Kidney (tissue), 14 donors: ENCODE results near the gene GALNT18. TPM values are rescaled to one million over a fixed set of nuclear protein-coding genes. Genes with fewer than 3 reads are reported as not detected.
A peak's percentile ranks its signal among the peaks of the same experiment; 100 is the strongest.

ENCODE experiments used
- DNase-seq, 5 donors: peaks; one replicate each; pipeline ENCODE4 v3.0.0-alpha.2; 2013 to 2020
- FAIRE-seq: peaks from 2 replicates; lab custom pipeline; 2012; peaks lifted over from hg19 to GRCh38; lab: Jason Lieb, UNC
- H3K27ac ChIP-seq, 2 donors: one replicate each; pipeline ENCODE4 v1.7.0; 2013; ENCODE audit warnings: low read depth in 2 of 2, low read length in 2 of 2, inconsistent platforms in 1 of 2
- H3K27me3 ChIP-seq: one replicate; pipeline ENCODE4 v1.7.1; 2013; ENCODE audit warnings: low read length, inconsistent platforms; ENCODE audit not compliant: control insufficient read depth, insufficient read depth
- H3K36me3 ChIP-seq, 3 donors: one replicate each; pipeline versions ENCODE4 v1.7.0 to v1.7.1; 2013; ENCODE audit warnings: low read length in 3 of 3, control low read depth in 1 of 3, inconsistent platforms in 1 of 3; ENCODE audit not compliant: insufficient read depth in 3 of 3, control insufficient read depth in 2 of 3
- H3K4me1 ChIP-seq, 3 donors: one replicate each; pipeline versions ENCODE4 v1.7.0 to v1.7.1; 2013; ENCODE audit warnings: low read length in 3 of 3, inconsistent platforms in 1 of 3, low read depth in 1 of 3; ENCODE audit not compliant: control insufficient read depth in 2 of 3, insufficient read depth in 2 of 3
- H3K4me3 ChIP-seq, 3 donors: one replicate each; pipeline versions ENCODE4 v1.7.0 to v1.8.1; 2013; ENCODE audit warnings: low read length in 3 of 3, control low read depth in 1 of 3, inconsistent platforms in 1 of 3
- H3K9ac ChIP-seq, 3 donors: one replicate each; pipeline versions ENCODE4 v1.7.0 to v1.7.1; 2013; ENCODE audit warnings: low read length in 3 of 3, control low read depth in 1 of 3, inconsistent platforms in 1 of 3
- H3K9me3 ChIP-seq, 3 donors: one replicate each; pipeline versions ENCODE4 v1.7.0 to v1.7.1; 2013; ENCODE audit warnings: low read length in 3 of 3, control low read depth in 1 of 3, inconsistent platforms in 1 of 3; ENCODE audit not compliant: control insufficient read depth in 2 of 3, insufficient read depth in 1 of 3
- intact Hi-C: fragments of 100-400 bp; cut with DNase I; formaldehyde crosslinking; loops from one replicate; pipeline ENCODE4 v1.11.1; 2022
- polyA plus RNA-seq: library from polyadenylated mRNA; stranded (reverse); fragments of 350-450 nt; fragmentation: Illumina TruSeq; extraction: RNeasy Lipid Tissue Mini Kit (QIAGEN cat#74804); gene quantifications from one replicate; pipeline ENCODE4 v1.2.3, GENCODE V29; 2014; ENCODE audit warnings: low read depth, low replicate concordance; ENCODE audit not compliant: insufficient read depth
- total RNA-seq: library from RNA; stranded (reverse); fragmentation: NEBNext Ultra II Directional; extraction: Animal tissue kit (Norgen Biotek cat#: 25700); gene quantifications from one replicate; pipeline ENCODE4 v1.2.1, GENCODE V29; 2021
- TF ChIP-seq, protein P1 (sequence below): IDR thresholded peaks from 3 replicates; pipeline ENCODE4 v1.5.1; 2012; ENCODE audit warnings: mild to moderate bottlenecking, moderate library complexity, borderline replicate concordance; ENCODE audit not compliant: insufficient read depth; ENCODE audit errors: extremely low read depth
- donor health status: control.
- donor health status: control.
- donor health status: control.
- donor health status: control.
- donor health status: control.
- donor health status: DM: yes; HTN: yes; CAD: no.
- donor health status: Normal renal cell carcinoma (clear cell type).

The GALNT18 gene
- total and polyA plus RNA-seq, 2 donors from 2014 or later = 27.2 to 42.1 TPM

- intact Hi-C loops = no loop called here
- DNase-seq = no peak
- Histone ChIP-seq H3K9ac (no peak overlapping the region), H3K27me3 (no peaks in the 10 kb centered on the region), H3K36me3 (no peaks in the 10 kb centered on the region), H3K4me3 (no peak overlapping the region), H3K4me1 (peaks cover 4 to 16% (median 4%) of the 10 kb centered on the region in 3 donors), H3K27ac (no peak overlapping the region), H3K9me3 (no peaks in the 10 kb centered on the region)
- TF ChIP-seq, protein P1, sequence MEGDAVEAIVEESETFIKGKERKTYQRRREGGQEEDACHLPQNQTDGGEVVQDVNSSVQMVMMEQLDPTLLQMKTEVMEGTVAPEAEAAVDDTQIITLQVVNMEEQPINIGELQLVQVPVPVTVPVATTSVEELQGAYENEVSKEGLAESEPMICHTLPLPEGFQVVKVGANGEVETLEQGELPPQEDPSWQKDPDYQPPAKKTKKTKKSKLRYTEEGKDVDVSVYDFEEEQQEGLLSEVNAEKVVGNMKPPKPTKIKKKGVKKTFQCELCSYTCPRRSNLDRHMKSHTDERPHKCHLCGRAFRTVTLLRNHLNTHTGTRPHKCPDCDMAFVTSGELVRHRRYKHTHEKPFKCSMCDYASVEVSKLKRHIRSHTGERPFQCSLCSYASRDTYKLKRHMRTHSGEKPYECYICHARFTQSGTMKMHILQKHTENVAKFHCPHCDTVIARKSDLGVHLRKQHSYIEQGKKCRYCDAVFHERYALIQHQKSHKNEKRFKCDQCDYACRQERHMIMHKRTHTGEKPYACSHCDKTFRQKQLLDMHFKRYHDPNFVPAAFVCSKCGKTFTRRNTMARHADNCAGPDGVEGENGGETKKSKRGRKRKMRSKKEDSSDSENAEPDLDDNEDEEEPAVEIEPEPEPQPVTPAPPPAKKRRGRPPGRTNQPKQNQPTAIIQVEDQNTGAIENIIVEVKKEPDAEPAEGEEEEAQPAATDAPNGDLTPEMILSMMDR = no peak
- no peak for FAIRE-seq
Measured at GRCh38 chr11:11348303-11348702, 273.5 kb downstream of the GALNT18 start.

DNA sequence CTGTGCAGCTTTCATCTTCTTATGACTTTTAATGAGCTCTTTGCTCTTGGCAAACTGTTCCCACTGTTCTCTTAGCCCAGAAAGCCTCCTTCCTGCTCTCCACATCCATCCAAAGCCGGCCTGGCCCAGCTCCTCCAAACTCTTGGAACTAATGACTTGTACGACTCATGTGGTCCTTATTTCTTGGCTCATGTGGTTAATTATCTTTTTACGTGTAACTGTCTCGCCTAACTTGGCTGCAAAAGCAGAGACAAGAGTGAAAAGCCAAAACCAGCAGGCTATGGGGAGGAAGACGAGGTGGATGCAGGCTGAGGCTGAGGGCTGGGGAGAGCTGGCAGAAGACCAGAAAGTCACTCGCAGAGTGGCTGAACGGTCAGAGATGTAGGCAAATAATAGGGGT is 274.2 kb downstream of the GALNT18 start:
- no peak for DNase-seq
- no peaks in the 10 kb centered on the region for H3K27me3 ChIP-seq
- intact Hi-C loops = no loop called here
- H3K36me3 ChIP-seq = no peaks in the 10 kb centered on the region
- no peak for FAIRE-seq
- H3K4me1 ChIP-seq = peaks cover 4 to 16% (median 4%) of the 10 kb centered on the region in 3 donors
- TF ChIP-seq, protein P1 = no peak
- H3K9me3 ChIP-seq = no peaks in the 10 kb centered on the region
- no peak overlapping the region for H3K9ac ChIP-seq
- H3K27ac ChIP-seq = no peak overlapping the region
- H3K4me3 ChIP-seq = no peak overlapping the region

GRCh38 chr11:11346303-11346702 is 275.5 kb downstream of the GALNT18 start:
- Histone ChIP-seq H3K4me3 (no peak overlapping the region), H3K9ac (no peak overlapping the region), H3K36me3 (no peaks in the 10 kb centered on the region), H3K27ac (no peak overlapping the region), H3K9me3 (no peaks in the 10 kb centered on the region), H3K27me3 (no peaks in the 10 kb centered on the region), H3K4me1 (peaks cover 4 to 16% (median 4%) of the 10 kb centered on the region in 3 donors)
- intact Hi-C loops = no loop called here
- TF ChIP-seq, protein P1 = no peak
- DNase-seq (peak in 2 of 5 donors; percentile 42 to 64), FAIRE-seq (no peak)

DNA sequence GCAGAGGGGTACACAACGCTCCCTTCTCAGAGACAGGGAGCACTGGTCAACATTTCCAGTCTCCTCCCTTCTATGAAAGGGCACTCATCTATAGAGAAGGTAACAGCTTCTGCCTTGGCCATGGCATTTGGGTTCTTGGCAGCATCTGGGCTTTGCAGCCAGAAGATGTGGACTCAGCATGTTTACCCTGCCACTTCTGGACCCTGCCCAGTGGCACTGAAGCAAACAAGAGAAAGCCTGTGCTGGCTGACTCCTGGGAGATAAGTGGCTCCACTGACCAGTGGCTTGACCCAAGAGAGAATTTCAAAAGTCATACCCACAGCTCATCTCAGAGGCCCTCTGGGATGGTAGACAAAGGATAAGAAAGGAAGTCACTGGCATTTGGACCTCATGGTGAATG is 276.7 kb downstream of the GALNT18 start:
- FAIRE-seq (no peak), DNase-seq (no peak)
- TF ChIP-seq, protein P1 = no peak
- no peaks in the 10 kb centered on the region for H3K27me3 ChIP-seq
- intact Hi-C loops = no loop called here
- H3K9ac ChIP-seq = no peak overlapping the region
- H3K36me3 ChIP-seq = peaks cover 0 to 6% (median 0%) of the 10 kb centered on the region in 3 donors
- H3K9me3 ChIP-seq = no peaks in the 10 kb centered on the region
- H3K4me1 ChIP-seq = peaks cover 4 to 11% (median 4%) of the 10 kb centered on the region in 3 donors
- no peak overlapping the region for H3K27ac ChIP-seq
- H3K4me3 ChIP-seq = no peak overlapping the region
